Chondrocyte (in vitro differentiated cells): ENCODE measurements around the gene NOXRED1. TPM values are rescaled to one million over a fixed set of nuclear protein-coding genes. Genes with fewer than 3 reads are reported as not detected.

Experiments
- DNase-seq: peaks from one replicate; pipeline ENCODE4 v3.0.0; 2021; ENCODE audit warnings: mixed read lengths, low spot score
- H3K27ac Mint-ChIP-seq: one replicate; pipeline ENCODE4 v1.8.0; 2021; ENCODE audit warnings: mild to moderate bottlenecking, moderate library complexity, mixed read lengths; ENCODE audit not compliant: unreplicated experiment
- H3K27me3 Mint-ChIP-seq: 2 replicates; pipeline ENCODE4 v1.8.0; 2021; ENCODE audit warnings: low read depth, mixed read lengths
- H3K36me3 Mint-ChIP-seq: 2 replicates; pipeline ENCODE4 v1.8.0; 2021; ENCODE audit warnings: low read depth, mixed read lengths
- H3K4me1 Mint-ChIP-seq: 2 replicates; pipeline ENCODE4 v1.8.0; 2021; ENCODE audit warnings: low read depth, mild to moderate bottlenecking, mixed read lengths
- H3K4me3 Mint-ChIP-seq: one replicate; pipeline ENCODE4 v1.8.0; 2021; ENCODE audit warnings: mild to moderate bottlenecking, moderate library complexity, mixed read lengths; ENCODE audit not compliant: unreplicated experiment
- H3K9me3 Mint-ChIP-seq: 2 replicates; pipeline ENCODE4 v1.8.0; 2021; ENCODE audit warnings: low read depth, mixed read lengths
- CTCF ChIP-seq: fragments of 200-600 bp; sonication (generic); IDR thresholded peaks from 2 replicates; pipeline ENCODE4 v1.5.0; 2021; ENCODE audit warnings: antibody characterized with exemption, mild to moderate bottlenecking, moderate library complexity
- total RNA-seq: library from RNA; stranded (reverse); gene quantifications from 3 replicates; pipeline ENCODE4 v1.2.1, GENCODE V29; 2021

NOXRED1 gene
- total RNA-seq, 1 donor from 2014 or later = 0.37 TPM

- Mint-ChIP-seq H3K9me3 (no peaks in the 10 kb centered on the region), H3K4me3 (no peak overlapping the region), H3K4me1 (peaks cover 30% of the 10 kb centered on the region), H3K27me3 (no peaks in the 10 kb centered on the region), H3K27ac (peak overlapping the region; percentile 77), H3K36me3 (no peaks in the 10 kb centered on the region)
- no peak for DNase-seq
- no peak for TF ChIP-seq CTCF
These were observed 47.2 kb downstream of the NOXRED1 start for GRCh38 chr14:77375973-77376770.

GRCh38 chr14:77375164-77375950 lies 48.0 kb downstream of the NOXRED1 start:
- Mint-ChIP-seq H3K36me3 (no peaks in the 10 kb centered on the region), H3K4me1 (peaks cover 31% of the 10 kb centered on the region), H3K9me3 (no peaks in the 10 kb centered on the region), H3K27ac (no peak overlapping the region), H3K4me3 (peak overlapping the region; percentile 5), H3K27me3 (no peaks in the 10 kb centered on the region)
- DNase-seq = no peak
- no peak for TF ChIP-seq CTCF

- H3K27ac Mint-ChIP-seq = no peak overlapping the region
- no peak overlapping the region for H3K4me3 Mint-ChIP-seq
- no peaks in the 10 kb centered on the region for H3K9me3 Mint-ChIP-seq
- no peaks in the 10 kb centered on the region for H3K27me3 Mint-ChIP-seq
- H3K36me3 Mint-ChIP-seq = no peaks in the 10 kb centered on the region
- peaks cover 31% of the 10 kb centered on the region for H3K4me1 Mint-ChIP-seq
- no peak for TF ChIP-seq CTCF
- DNase-seq = no peak
These were observed 51.0 kb downstream of the NOXRED1 start for GRCh38 chr14:77372304-77372841.

- H3K36me3 Mint-ChIP-seq = no peaks in the 10 kb centered on the region
- no peak for DNase-seq
- TF ChIP-seq CTCF = no peak
- no peaks in the 10 kb centered on the region for H3K9me3 Mint-ChIP-seq
- H3K27ac Mint-ChIP-seq = no peak overlapping the region
- H3K4me3 Mint-ChIP-seq = no peak overlapping the region
- H3K4me1 Mint-ChIP-seq = peaks cover 15% of the 10 kb centered on the region
- H3K27me3 Mint-ChIP-seq = no peaks in the 10 kb centered on the region
These were observed 54.0 kb downstream of the NOXRED1 start for GRCh38 chr14:77369285-77369684.

- no peak for TF ChIP-seq CTCF
- DNase-seq = no peak
- peaks cover 2% of the 10 kb centered on the region for H3K36me3 Mint-ChIP-seq
- H3K27ac Mint-ChIP-seq = no peak overlapping the region
- H3K4me1 Mint-ChIP-seq = no peaks in the 10 kb centered on the region
- H3K4me3 Mint-ChIP-seq = no peak overlapping the region
- H3K9me3 Mint-ChIP-seq = no peaks in the 10 kb centered on the region
- no peaks in the 10 kb centered on the region for H3K27me3 Mint-ChIP-seq
These were observed 59.2 kb downstream of the NOXRED1 start for GRCh38 chr14:77364146-77364545.
